ENCODE data around the gene SCIMP. TPM values are rescaled to one million over a fixed set of nuclear protein-coding genes. Genes with fewer than 3 reads are reported as not detected.

SCIMP gene
- polyA plus RNA-seq, 1 donor (not counting 4 experiments of a cell fraction or from before 2014, with no cell fraction given) = not detected

DNA sequence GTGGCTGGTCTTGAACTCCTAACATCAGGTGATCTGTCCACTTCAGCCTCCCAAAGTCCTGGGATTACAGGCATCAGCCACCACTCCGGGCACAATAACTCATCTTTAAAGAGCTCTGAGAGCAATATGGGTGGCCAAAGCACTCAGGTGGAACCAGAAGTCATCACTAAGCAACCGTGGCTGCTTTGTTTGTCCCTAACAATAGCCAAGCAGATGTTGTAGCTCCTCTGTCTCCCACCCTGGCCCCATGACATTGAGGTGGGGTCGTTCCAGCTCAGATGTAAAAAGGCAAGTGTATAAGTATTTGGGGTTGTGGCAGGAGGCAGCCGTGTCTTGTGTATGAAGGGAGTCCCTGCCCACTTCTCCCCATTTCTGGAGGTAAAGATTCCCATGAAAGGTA, 3.7 kb upstream of the SCIMP start:
- no peak overlapping the region for H3K27ac ChIP-seq (ENCODE audit: control insufficient read depth, insufficient read depth, low read length)
- TF ChIP-seq, protein P1, sequence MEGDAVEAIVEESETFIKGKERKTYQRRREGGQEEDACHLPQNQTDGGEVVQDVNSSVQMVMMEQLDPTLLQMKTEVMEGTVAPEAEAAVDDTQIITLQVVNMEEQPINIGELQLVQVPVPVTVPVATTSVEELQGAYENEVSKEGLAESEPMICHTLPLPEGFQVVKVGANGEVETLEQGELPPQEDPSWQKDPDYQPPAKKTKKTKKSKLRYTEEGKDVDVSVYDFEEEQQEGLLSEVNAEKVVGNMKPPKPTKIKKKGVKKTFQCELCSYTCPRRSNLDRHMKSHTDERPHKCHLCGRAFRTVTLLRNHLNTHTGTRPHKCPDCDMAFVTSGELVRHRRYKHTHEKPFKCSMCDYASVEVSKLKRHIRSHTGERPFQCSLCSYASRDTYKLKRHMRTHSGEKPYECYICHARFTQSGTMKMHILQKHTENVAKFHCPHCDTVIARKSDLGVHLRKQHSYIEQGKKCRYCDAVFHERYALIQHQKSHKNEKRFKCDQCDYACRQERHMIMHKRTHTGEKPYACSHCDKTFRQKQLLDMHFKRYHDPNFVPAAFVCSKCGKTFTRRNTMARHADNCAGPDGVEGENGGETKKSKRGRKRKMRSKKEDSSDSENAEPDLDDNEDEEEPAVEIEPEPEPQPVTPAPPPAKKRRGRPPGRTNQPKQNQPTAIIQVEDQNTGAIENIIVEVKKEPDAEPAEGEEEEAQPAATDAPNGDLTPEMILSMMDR (optimal IDR thresholded peaks at IDR 0.05 in 1 of 3, IDR thresholded peaks at IDR 0.05 in 1 of 3, conservative IDR thresholded peaks at IDR 0.05 in 1 of 3; ENCODE audit: extremely low read depth in 1 of 3, insufficient read depth in 2 of 3, low read length in 3 of 3) = no peak
- TF ChIP-seq EZH2 (IDR thresholded peaks at IDR 0.05; ENCODE audit: low read length) = no peak
- H4K20me1 ChIP-seq (ENCODE audit: control insufficient read depth, extremely low read depth, insufficient read depth, low read length) = no peaks in the 10 kb centered on the region
- peaks cover 11% of the 10 kb centered on the region for H3K4me1 ChIP-seq (ENCODE audit: control insufficient read depth, extremely low read depth, insufficient read depth, low read length)
- H3K27me3 ChIP-seq (ENCODE audit: control insufficient read depth, extremely low read depth, insufficient read depth, low read length) = no peaks in the 10 kb centered on the region
- H3K36me3 ChIP-seq (ENCODE audit: control insufficient read depth in 2 of 2, extremely low read depth in 1 of 2, insufficient read depth in 2 of 2, low read length in 2 of 2) = no peaks in the 10 kb centered on the region
- H3K79me2 ChIP-seq (ENCODE audit: control insufficient read depth, insufficient read depth, low read length) = no peaks in the 10 kb centered on the region
- H3K4me3 ChIP-seq (ENCODE audit: control insufficient read depth in 2 of 3, extremely low read depth in 1 of 3, insufficient read depth in 2 of 3, low read depth in 1 of 3, low read length in 3 of 3) = no peak overlapping the region
- H3K9ac ChIP-seq (ENCODE audit: control insufficient read depth, extremely low read depth, insufficient read depth, low read length) = no peak overlapping the region
- dilution Hi-C loops (cut with MboI; ENCODE audit: extremely low pct_ligation_motif_present, low sequenced_read_pairs) = no loop called here
- no peak for FAIRE-seq
- H2AFZ ChIP-seq (ENCODE audit: control insufficient read depth, low read length) = no peak overlapping the region
- no peaks in the 10 kb centered on the region for H3K9me3 ChIP-seq (ENCODE audit: control insufficient read depth, low read depth, low read length)
- no peak overlapping the region for H3K4me2 ChIP-seq (ENCODE audit: control insufficient read depth, extremely low read depth, insufficient read depth, low read depth, low read length)
- no peak for DNase-seq (ENCODE audit: low read depth, low spot score)
- H3K9me1 ChIP-seq (ENCODE audit: control insufficient read depth, extremely low read depth, insufficient read depth, low read length) = no peaks in the 10 kb centered on the region

DNA sequence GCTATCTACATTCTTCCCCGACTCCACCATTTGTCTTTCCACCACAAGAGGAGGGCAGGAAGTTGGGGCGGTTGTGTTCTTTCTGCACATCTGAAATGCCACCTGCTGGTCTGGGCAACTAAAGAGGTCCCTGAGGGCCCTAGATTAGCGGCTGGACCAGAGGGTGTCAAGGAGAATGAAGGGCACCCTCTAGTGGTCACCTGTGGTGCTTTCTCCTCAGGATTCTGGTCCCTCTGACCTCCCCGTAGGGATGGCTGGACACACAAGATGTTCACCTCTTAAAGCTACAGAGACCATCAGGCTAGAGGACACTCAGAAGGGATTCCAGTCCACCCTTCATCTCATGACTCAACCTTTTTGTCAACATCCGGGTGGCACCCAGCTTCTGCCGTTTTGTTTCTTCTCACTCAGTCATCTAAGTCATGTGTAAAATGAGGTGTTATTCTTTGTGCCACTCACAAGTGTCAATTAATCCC, 2.9 kb upstream of the SCIMP start:
- FAIRE-seq = no peak
- no peak for DNase-seq (ENCODE audit: low read depth, low spot score)

More for the DNA sequence above, 2.9 kb upstream of the SCIMP start:
- Histone ChIP-seq H3K79me2 (ENCODE audit: control insufficient read depth, insufficient read depth, low read length) (no peaks in the 10 kb centered on the region), H3K9me3 (ENCODE audit: control insufficient read depth, low read depth, low read length) (no peaks in the 10 kb centered on the region), H3K9me1 (ENCODE audit: control insufficient read depth, extremely low read depth, insufficient read depth, low read length) (no peaks in the 10 kb centered on the region), H3K9ac (ENCODE audit: control insufficient read depth, extremely low read depth, insufficient read depth, low read length) (no peak overlapping the region), H3K4me1 (ENCODE audit: control insufficient read depth, extremely low read depth, insufficient read depth, low read length) (peaks cover 9% of the 10 kb centered on the region), H3K4me2 (ENCODE audit: control insufficient read depth, extremely low read depth, insufficient read depth, low read depth, low read length) (no peak overlapping the region), H3K27ac (ENCODE audit: control insufficient read depth, insufficient read depth, low read length) (no peak overlapping the region), H3K27me3 (ENCODE audit: control insufficient read depth, extremely low read depth, insufficient read depth, low read length) (no peaks in the 10 kb centered on the region), H2AFZ (ENCODE audit: control insufficient read depth, low read length) (no peak overlapping the region), H3K4me3 (ENCODE audit: control insufficient read depth in 2 of 3, extremely low read depth in 1 of 3, insufficient read depth in 2 of 3, low read depth in 1 of 3, low read length in 3 of 3) (no peak overlapping the region), H3K36me3 (ENCODE audit: control insufficient read depth in 2 of 2, extremely low read depth in 1 of 2, insufficient read depth in 2 of 2, low read length in 2 of 2) (no peaks in the 10 kb centered on the region), H4K20me1 (ENCODE audit: control insufficient read depth, extremely low read depth, insufficient read depth, low read length) (no peaks in the 10 kb centered on the region)
- TF ChIP-seq, protein P1 (optimal IDR thresholded peaks at IDR 0.05 in 1 of 3, IDR thresholded peaks at IDR 0.05 in 1 of 3, conservative IDR thresholded peaks at IDR 0.05 in 1 of 3; ENCODE audit: extremely low read depth in 1 of 3, insufficient read depth in 2 of 3, low read length in 3 of 3) = peak; percentile 66 to 72 (median 67)
- no peak for TF ChIP-seq EZH2 (IDR thresholded peaks at IDR 0.05; ENCODE audit: low read length)
- dilution Hi-C loops (cut with MboI; ENCODE audit: extremely low pct_ligation_motif_present, low sequenced_read_pairs) = no loop called here
